GM04504 (cell line): ENCODE results near the gene MAMSTR.
"Not testable (repeated sequence)": the region's sequence is repeated elsewhere in the genome, so short reads cannot be mapped to it uniquely, and the experiment has no call there.

Experiments
- DNase-seq: peaks from one replicate; pipeline ENCODE4 v3.0.0-alpha.2; 2012; ENCODE audit warnings: low read depth

Gene MAMSTR

GRCh38 chr19:48719263-48720171 is at the start of gene MAMSTR:
Gene MAMSTR, minus strand, starts transcription at chr19:48719725. Its CDS starts 694 bp downstream, at chr19:48719031.
- no peak for DNase-seq

DNA sequence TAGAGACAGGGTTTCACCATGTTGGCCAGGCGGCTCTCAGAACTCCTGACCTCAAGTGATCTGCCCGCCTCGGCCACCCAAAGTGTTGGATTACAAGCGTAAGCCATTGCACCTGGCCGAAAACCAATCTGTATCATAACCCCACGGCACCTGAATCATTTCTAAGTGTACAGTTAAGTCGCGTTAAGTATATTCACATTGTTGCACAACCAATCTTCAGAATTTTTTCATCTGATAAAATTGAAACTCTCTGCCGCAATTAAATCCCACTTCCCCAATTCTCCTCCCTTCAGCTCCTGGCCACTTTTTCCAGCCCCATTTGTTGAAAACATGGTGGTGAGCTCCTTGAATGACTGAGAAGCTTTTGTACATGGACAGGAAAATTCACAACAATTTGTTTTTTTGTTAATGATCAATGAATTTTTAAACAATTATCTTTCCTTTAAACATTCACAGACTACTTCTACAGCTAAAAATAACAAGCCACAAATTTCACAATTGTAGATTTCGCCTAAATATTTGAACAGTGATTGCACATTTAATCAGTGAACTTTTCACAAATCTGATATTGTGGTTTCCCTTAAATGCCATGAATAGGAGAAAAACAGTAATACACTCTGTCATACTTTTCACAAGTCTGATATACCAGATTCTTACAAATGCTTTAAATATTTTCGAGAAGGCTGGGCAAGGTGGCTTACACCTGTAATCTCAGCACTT is 49.6 kb upstream of the MAMSTR start:
- no peak for DNase-seq

- DNase-seq, result not testable (repeated sequence)
Measured at GRCh38 chr19:48768171-48768753, 48.7 kb upstream of the MAMSTR start.

- not testable (repeated sequence) for DNase-seq
Measured at GRCh38 chr19:48765816-48766215, 46.3 kb upstream of the MAMSTR start.

DNA sequence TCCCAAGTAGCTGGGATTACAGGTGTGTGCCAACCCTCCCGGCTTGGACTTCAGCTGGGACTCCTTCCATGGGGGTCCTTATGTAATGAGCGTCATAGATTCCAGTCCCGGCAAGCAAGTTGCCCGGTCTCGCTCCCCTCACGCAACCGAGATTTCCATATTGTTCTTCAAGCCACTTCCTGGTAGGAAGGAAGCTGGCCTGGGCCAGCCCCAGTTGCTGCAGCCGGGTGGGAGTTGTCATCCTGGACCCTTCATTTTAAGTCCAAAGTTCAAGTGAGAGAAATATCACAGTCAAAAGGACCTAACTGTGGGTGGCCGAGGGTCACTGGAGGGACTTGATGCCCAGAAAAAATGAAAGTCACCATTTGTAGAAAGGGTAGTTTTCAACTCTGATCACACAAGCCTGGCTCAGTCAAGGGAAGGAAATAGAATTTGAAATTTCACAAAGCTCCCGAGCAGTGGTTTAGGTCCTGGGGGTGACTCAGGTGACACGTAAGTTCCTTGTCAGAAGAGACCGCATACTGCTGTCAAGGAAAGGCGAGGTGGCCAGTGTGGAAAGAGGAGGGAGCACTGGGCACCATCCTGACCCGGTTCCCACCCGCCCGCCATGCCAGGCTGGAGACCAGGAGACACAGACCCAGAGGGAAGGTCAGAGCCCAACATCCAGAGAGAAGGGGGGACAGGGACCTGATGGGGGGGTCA is 41.1 kb upstream of the MAMSTR start:
- no peak for DNase-seq

- no peak for DNase-seq
Measured at GRCh38 chr19:48757741-48758144, 38.2 kb upstream of the MAMSTR start.

GRCh38 chr19:48757089-48757675 is 37.7 kb upstream of the MAMSTR start:
- DNase-seq, result no peak

- DNase-seq, result no peak
Measured at GRCh38 chr19:48756686-48757085, 37.2 kb upstream of the MAMSTR start.

DNA sequence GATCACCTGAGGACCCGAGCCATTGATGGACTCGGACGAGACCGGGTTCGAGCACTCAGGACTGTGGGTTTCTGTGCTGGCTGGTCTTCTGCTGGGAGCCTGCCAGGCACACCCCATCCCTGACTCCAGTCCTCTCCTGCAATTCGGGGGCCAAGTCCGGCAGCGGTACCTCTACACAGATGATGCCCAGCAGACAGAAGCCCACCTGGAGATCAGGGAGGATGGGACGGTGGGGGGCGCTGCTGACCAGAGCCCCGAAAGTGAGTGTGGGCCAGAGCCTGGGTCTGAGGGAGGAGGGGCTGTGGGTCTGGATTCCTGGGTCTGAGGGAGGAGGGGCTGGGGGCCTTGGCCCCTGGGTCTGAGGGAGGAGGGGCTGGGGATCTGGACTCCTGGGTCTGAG is 36.7 kb upstream of the MAMSTR start:
- no peak for DNase-seq

DNA sequence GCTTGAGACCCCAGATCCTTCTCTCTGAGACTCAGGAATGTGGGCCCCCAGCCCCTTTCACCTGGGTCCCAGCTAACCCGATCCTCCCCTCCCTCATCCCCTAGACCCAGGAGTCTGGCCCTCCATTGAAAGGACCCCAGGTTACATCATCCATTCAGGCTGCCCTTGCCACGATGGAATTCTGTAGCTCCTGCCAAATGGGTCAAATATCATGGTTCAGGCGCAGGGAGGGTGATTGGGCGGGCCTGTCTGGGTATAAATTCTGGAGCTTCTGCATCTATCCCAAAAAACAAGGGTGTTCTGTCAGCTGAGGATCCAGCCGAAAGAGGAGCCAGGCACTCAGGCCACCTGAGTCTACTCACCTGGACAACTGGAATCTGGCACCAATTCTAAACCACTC is 36.3 kb upstream of the MAMSTR start:
- no peak for DNase-seq

- no peak for DNase-seq
Measured at GRCh38 chr19:48755084-48755641, 35.6 kb upstream of the MAMSTR start, which contains the start of gene FGF21. Gene FGF21, plus strand, starts transcription at chr19:48755524. Its CDS starts 713 bp downstream, at chr19:48756237.

- no peak for DNase-seq
Measured at GRCh38 chr19:48752496-48753365, 33.2 kb upstream of the MAMSTR start, which contains the start of gene FUT1. Gene FUT1, minus strand, starts transcription at chr19:48752641. Its CDS starts 1,360 bp downstream, at chr19:48751281.

DNA sequence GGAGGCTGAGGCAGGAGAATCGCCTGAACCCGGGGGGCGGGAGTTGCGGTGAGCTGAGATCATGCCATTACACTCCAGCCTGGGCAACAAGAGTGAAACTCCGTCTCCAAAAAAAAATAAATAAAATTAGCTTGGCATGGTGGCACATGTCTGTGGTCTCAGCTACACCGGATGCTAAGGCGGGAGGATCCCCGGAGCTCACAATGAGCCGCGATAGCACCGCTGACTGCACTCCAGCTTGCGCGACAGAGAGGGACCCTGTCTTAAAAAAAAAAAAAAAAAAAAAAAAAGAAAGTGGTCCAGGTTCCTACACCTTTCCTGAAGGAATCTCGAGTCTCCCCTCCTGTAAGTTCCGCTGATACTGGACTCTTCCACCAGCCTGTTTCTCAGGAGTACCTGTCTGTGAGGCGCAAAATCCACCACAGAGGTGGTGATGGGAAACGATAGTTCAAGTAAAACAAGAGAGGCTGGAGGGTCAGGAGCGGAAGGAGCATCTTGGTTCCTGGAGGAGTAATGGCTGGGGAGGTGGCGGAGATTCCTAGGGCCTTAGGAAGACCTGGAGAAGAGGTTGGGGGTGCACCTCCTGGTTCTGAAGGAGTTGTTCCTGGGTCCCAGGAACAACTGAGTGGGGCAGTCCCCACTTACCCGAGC is 32.4 kb upstream of the MAMSTR start:
- no peak for DNase-seq

DNA sequence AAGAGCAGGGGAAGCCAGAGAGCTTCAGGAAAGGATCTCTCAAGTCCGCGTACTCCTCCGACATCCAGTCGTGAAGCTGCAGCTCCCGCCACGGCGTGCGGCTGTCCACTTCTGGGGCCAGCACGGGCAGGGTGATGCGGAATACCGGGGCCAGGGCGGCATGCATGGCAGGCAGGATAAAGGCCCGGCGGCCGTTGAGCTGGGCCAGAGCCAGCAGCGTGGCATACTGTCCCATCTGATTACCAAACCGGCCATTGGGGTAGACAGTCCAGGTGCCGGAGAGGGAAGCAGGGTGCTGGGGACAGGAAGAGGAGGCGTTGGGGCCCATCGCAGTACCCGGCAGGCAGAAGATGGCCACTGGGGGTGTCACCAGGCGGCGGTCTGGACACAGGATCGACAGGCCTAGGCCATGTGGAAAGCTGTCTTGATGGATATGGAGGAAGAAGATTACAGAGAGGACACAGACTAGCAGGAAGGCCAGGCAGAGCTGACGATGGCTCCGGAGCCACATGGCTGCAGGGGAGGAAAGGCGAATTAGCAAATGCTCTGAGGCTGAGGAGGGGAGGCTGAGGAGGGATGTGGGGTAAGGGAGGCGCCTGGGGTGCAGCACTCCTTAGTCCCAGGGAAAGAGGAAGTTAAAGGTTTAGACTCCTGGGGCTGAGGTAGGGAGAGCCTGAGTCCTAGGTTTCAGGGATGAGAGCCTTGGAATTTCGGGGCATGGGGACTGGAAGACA is 31.4 kb upstream of the MAMSTR start:
- no peak for DNase-seq

DNA sequence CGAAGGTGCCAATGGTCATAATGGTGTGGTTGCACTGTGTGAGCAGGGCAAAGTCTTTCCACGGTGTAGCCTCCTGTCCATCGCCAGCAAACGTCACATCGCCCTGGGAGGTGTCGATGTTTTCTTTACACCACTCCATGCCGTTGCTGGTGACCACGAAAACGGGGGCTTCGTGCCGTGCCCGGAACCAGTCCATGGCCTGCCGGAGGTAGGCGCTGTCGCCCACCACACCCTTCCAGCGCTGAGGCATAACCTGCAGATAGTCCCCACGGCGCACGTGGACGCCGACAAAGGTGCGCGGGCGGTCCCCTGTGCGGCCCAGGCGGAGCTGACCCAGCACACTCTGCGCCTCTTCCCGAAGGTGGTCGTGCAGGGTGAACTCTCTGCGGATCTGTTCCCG is 30.8 kb upstream of the MAMSTR start:
- DNase-seq, result no peak

GRCh38 chr19:48749571-48750198 is 30.2 kb upstream of the MAMSTR start:
- no peak for DNase-seq

DNA sequence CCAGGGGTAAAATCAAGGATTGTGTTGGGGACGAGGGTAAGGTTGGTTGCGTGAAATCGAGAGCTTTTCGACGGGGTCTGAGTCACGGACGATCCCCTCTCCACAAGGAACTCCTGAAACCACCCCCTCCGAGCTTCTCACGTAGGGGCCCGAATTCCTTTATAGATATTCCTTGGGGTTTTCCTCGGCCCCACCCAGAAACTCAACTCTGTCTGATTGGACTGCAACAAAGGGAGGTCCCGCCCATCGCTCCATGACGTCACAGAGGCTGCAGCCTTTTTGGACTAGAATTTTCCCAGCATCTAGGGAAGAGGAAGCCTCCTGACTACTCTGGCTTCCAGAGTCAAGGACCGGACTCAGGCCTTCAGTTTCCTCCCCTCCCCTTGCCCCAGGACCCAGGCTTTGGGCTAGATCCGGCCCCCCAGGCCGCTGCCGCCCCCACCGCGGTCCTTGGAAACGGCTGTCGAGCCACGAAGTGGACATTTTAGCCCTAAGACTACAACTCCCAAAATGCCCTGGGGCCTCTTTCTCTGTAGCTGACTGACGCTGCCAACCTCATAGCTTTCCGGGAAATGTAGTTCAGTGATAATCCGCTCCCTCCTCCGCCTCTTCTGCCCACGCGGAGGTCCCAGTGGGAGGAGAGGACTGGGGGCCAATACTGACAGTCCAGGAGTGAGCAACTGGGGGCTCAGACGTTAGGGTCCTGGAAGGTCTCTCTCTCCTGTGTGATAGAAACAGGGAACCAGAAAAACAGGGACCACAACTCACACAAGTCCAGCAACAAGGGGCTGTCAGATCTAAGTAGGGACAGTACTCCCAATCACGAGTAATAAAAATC is 27.4 kb upstream of the MAMSTR start, which contains the start of gene IZUMO1:
TSS of gene IZUMO1 (minus strand) at position 172 of the 838 bp plus-strand sequence. CDS start 1,050 bp downstream, outside the sequence.
- DNase-seq, result peak; percentile 38
